WTC11 (cell line): ENCODE measurements around the gene OPCML. TPM values are rescaled to one million over a fixed set of nuclear protein-coding genes. Genes with fewer than 3 reads are reported as not detected.

Source experiments
- ATAC-seq: fragments of 200-7000 bp; cut with Tn5 transposase; 2 replicates; pipeline ENCODE4 v1.10.0; 2021; ENCODE audit warnings: mild to moderate bottlenecking, moderate library complexity
- CTCF ChIA-PET: fragments of 300-600 bp; sonication (Branson Sonifier 250); formaldehyde crosslinking; loops from one replicate; lab custom pipeline; 2021; ENCODE audit warnings: antibody characterized with exemption; lab: Charles Lee
- POLR2A ChIA-PET: fragments of 350-600 bp; sonication (Branson Sonifier 250); formaldehyde crosslinking; loops from one replicate; lab custom pipeline; 2021; ENCODE audit warnings: antibody characterized with exemption; lab: Charles Lee
- DNase-seq: peaks from one replicate; pipeline ENCODE4 v3.0.0; 2021; ENCODE audit warnings: low spot score
- H3K27ac Mint-ChIP-seq: 2 replicates; pipeline ENCODE4 v1.8.0; 2021; ENCODE audit warnings: mixed read lengths
- H3K27me3 Mint-ChIP-seq: 2 replicates; pipeline ENCODE4 v1.8.0; 2021; ENCODE audit warnings: low read depth, mild to moderate bottlenecking, moderate library complexity, mixed read lengths
- H3K36me3 Mint-ChIP-seq: 2 replicates; pipeline ENCODE4 v1.8.0; 2021; ENCODE audit warnings: mixed read lengths
- H3K4me1 Mint-ChIP-seq: 2 replicates; pipeline ENCODE4 v1.8.0; 2022; ENCODE audit warnings: mixed read lengths
- H3K4me3 Mint-ChIP-seq: 2 replicates; pipeline ENCODE4 v1.8.0; 2021; ENCODE audit warnings: mild to moderate bottlenecking, moderate library complexity, mixed read lengths
- H3K9me3 Mint-ChIP-seq: 2 replicates; pipeline ENCODE4 v1.8.0; 2021; ENCODE audit warnings: mixed read lengths
- CREB1 ChIP-seq: sonication (generic); formaldehyde crosslinking; IDR thresholded peaks from 2 replicates; pipeline ENCODE4 v1.8.0; 2023; ENCODE audit warnings: mild to moderate bottlenecking, missing genetic modification reagents
- ELF4 ChIP-seq: sonication (generic); formaldehyde crosslinking; IDR thresholded peaks from 2 replicates; pipeline ENCODE4 v1.8.1; 2022; ENCODE audit warnings: low read depth, mild to moderate bottlenecking, moderate library complexity, missing genetic modification reagents
- ESRRA ChIP-seq: sonication (generic); formaldehyde crosslinking; IDR thresholded peaks from 2 replicates; pipeline ENCODE4 v1.8.1; 2022; ENCODE audit warnings: mild to moderate bottlenecking, missing genetic modification reagents, borderline replicate concordance
- FOXJ3 ChIP-seq: sonication (generic); formaldehyde crosslinking; IDR thresholded peaks from 2 replicates; pipeline ENCODE4 v1.9.0; 2021; ENCODE audit warnings: missing genetic modification reagents, mild to moderate bottlenecking, borderline replicate concordance
- GRHL2 ChIP-seq: fragments of 250-450 bp; sonication (Bioruptor Pico); IDR thresholded peaks from 2 replicates; pipeline ENCODE4 v1.8.0; 2022; ENCODE audit warnings: mild to moderate bottlenecking, moderate library complexity; ENCODE audit not compliant: insufficient replicate concordance, severe bottlenecking
- JAZF1 ChIP-seq: fragments of 250-450 bp; sonication (Bioruptor Pico); IDR thresholded peaks from 2 replicates; pipeline ENCODE4 v1.9.0; 2021; ENCODE audit warnings: moderate library complexity, mild to moderate bottlenecking, inconsistent platforms
- JUN ChIP-seq: sonication (generic); formaldehyde crosslinking; IDR thresholded peaks from 2 replicates; pipeline ENCODE4 v1.8.0; 2023; ENCODE audit warnings: mild to moderate bottlenecking, missing genetic modification reagents
- KAT7 ChIP-seq: sonication (generic); formaldehyde crosslinking; IDR thresholded peaks from 2 replicates; pipeline ENCODE4 v1.8.1; 2023; ENCODE audit warnings: missing genetic modification reagents, mild to moderate bottlenecking, borderline replicate concordance
- MYBL2 ChIP-seq: sonication (generic); formaldehyde crosslinking; IDR thresholded peaks from 2 replicates; pipeline ENCODE4 v1.8.1; 2023; ENCODE audit warnings: mild to moderate bottlenecking, moderate library complexity, missing genetic modification reagents
- PRRX2 ChIP-seq: fragments of 250-450 bp; sonication (Bioruptor Pico); IDR thresholded peaks from 2 replicates; pipeline ENCODE4 v1.8.0; 2021; ENCODE audit warnings: mild to moderate bottlenecking
- SMAD4 ChIP-seq: sonication (generic); formaldehyde crosslinking; IDR thresholded peaks from 2 replicates; pipeline ENCODE4 v1.8.0; 2022; ENCODE audit warnings: mild to moderate bottlenecking, missing genetic modification reagents
- SP1 ChIP-seq: sonication (generic); formaldehyde crosslinking; conservative IDR thresholded peaks from 2 replicates; pipeline ENCODE4 v1.8.1; 2022; ENCODE audit warnings: missing genetic modification reagents
- ZNF219 ChIP-seq: sonication (generic); formaldehyde crosslinking; IDR thresholded peaks from 2 replicates; pipeline ENCODE4 v1.8.0; 2023; ENCODE audit warnings: missing genetic modification reagents, mild to moderate bottlenecking, borderline replicate concordance
- ZNF263 ChIP-seq: sonication (generic); formaldehyde crosslinking; IDR thresholded peaks from 2 replicates; pipeline ENCODE4 v1.8.1; 2022; ENCODE audit warnings: low read depth, mild to moderate bottlenecking, moderate library complexity, missing genetic modification reagents
- ZNF416 ChIP-seq: fragments of 250-450 bp; sonication (Bioruptor Pico); IDR thresholded peaks from 2 replicates; pipeline ENCODE4 v1.9.0; 2021; ENCODE audit warnings: mild to moderate bottlenecking, inconsistent platforms
- ZNF423 ChIP-seq: fragments of 250-450 bp; sonication (Bioruptor Pico); IDR thresholded peaks from 2 replicates; pipeline ENCODE4 v2.1.2; 2022; ENCODE audit warnings: mild to moderate bottlenecking, moderate library complexity
- total RNA-seq: library from RNA; stranded (reverse); gene quantifications from 3 replicates; pipeline ENCODE4 v1.2.3, GENCODE V29; 2021
- TF ChIP-seq, protein P1 (sequence below): sonication (generic); formaldehyde crosslinking; IDR thresholded peaks from 2 replicates; pipeline ENCODE4 v1.8.1; 2023; ENCODE audit warnings: mild to moderate bottlenecking, missing genetic modification reagents
- TF ChIP-seq, protein P2 (sequence below): fragments of 250-450 bp; sonication (Bioruptor Pico); IDR thresholded peaks from 2 replicates; pipeline ENCODE4 v1.9.0; 2021; ENCODE audit warnings: mild to moderate bottlenecking
- TF ChIP-seq, protein P3 (sequence below): fragments of 250-450 bp; sonication (Bioruptor Pico); conservative IDR thresholded peaks from 2 replicates; pipeline ENCODE4 v1.9.0; 2021; ENCODE audit warnings: mild to moderate bottlenecking
- TF ChIP-seq, protein P4 (sequence below): fragments of 200-600 bp; IDR thresholded peaks from 2 replicates; pipeline ENCODE4 v1.8.0; 2022; ENCODE audit warnings: antibody characterized with exemption
- TF ChIP-seq, protein P5 (sequence below): sonication (generic); formaldehyde crosslinking; IDR thresholded peaks from 2 replicates; pipeline ENCODE4 v1.8.0; 2023; ENCODE audit warnings: missing genetic modification reagents
- TF ChIP-seq, protein P6 (sequence below): sonication (generic); formaldehyde crosslinking; IDR thresholded peaks from 2 replicates; pipeline ENCODE4 v1.8.0; 2022; ENCODE audit warnings: mild to moderate bottlenecking, missing genetic modification reagents

OPCML gene
- total RNA-seq, 1 experiment from 2014 or later: 1.5 TPM

DNA sequence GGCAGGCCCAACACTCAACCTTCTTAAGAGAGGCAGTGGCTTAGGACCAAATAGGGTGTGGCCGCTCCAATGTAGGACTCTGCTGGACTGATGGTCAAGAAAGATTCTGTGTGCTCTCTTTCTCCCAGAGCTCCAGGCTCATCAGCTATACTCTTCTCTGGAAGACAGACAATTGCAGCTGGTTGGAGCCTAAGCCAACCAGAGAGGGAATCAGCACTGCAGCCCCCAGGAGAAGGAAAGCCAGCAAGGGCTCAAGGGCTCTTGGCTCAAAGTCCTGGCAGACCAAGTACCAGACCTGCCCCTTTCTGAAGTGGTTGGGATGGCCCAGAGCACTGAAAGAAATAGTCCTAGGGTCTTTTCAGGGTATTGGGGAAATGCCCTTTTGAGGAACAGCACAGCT lies 1084.5 kb downstream of the OPCML start:
- ChIA-PET CTCF (interaction anchor here (1.2 to 2.1 kb wide), 6 partner anchors 18 to 493 kb away, joined by 3 to 6 read pairs (median 4); no protein-coding TSS in a partner anchor), POLR2A (no interaction called here)
- H3K9me3 Mint-ChIP-seq: no peaks in the 10 kb centered on the region
- H3K4me1 Mint-ChIP-seq: peaks cover 26% of the 10 kb centered on the region
- no peaks in the 10 kb centered on the region for H3K27me3 Mint-ChIP-seq
- ATAC-seq: no peak
- no peaks in the 10 kb centered on the region for H3K36me3 Mint-ChIP-seq
- no peak for DNase-seq
- no peak overlapping the region for H3K27ac Mint-ChIP-seq
- TF ChIP-seq ZNF416 (CRISPR knock-in tag) (no peak), JAZF1 (CRISPR knock-in tag) (no peak), MYBL2 (CRISPR knock-in tag) (no peak), GRHL2 (CRISPR knock-in tag) (no peak), ELF4 (CRISPR knock-in tag) (no peak), PRRX2 (CRISPR knock-in tag) (no peak), ZNF423 (CRISPR knock-in tag) (no peak), SP1 (CRISPR knock-in tag) (no peak), JUN (CRISPR knock-in tag) (no peak), ZNF263 (no peak)
- TF ChIP-seq, protein P1, sequence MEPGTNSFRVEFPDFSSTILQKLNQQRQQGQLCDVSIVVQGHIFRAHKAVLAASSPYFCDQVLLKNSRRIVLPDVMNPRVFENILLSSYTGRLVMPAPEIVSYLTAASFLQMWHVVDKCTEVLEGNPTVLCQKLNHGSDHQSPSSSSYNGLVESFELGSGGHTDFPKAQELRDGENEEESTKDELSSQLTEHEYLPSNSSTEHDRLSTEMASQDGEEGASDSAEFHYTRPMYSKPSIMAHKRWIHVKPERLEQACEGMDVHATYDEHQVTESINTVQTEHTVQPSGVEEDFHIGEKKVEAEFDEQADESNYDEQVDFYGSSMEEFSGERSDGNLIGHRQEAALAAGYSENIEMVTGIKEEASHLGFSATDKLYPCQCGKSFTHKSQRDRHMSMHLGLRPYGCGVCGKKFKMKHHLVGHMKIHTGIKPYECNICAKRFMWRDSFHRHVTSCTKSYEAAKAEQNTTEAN (CRISPR knock-in tag): no peak
- TF ChIP-seq, protein P2, sequence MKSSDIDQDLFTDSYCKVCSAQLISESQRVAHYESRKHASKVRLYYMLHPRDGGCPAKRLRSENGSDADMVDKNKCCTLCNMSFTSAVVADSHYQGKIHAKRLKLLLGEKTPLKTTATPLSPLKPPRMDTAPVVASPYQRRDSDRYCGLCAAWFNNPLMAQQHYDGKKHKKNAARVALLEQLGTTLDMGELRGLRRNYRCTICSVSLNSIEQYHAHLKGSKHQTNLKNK (CRISPR knock-in tag): no peak
- TF ChIP-seq, all 79 proteins: peak for 0
- H3K4me3 Mint-ChIP-seq: no peak overlapping the region

DNA sequence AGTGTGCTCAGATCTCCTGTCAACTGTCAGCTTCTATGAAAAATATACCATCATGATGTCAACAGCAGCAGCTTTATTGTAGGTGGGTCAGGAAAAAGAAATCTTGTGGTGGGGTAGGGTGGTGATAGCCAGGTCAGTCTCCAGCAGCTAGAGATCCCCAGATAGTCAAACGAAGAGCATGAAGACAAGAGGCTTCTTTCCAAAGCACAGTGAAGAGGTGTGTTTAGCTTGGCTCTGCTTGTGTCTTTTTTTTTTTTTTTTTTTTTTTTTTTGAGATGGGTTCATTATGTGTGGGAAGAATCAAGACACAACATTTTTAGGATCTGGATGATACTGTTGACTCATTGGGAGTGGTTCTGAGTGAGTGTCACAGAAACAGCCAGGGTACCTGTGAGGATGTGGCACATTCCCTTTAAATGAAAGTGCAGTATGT lies 1086.4 kb downstream of the OPCML start:
- Mint-ChIP-seq H3K27ac (no peak overlapping the region), H3K36me3 (no peaks in the 10 kb centered on the region), H3K9me3 (0 out of 2 replicates have a peak, but pooled peaks cover under 1% of the 10 kb centered on the region), H3K4me1 (peaks cover 9% of the 10 kb centered on the region), H3K27me3 (no peaks in the 10 kb centered on the region), H3K4me3 (no peak overlapping the region)
- CTCF ChIA-PET: no interaction called here
- POLR2A ChIA-PET: no interaction called here
- DNase-seq (no peak), ATAC-seq (no peak)
- TF ChIP-seq, protein P3, sequence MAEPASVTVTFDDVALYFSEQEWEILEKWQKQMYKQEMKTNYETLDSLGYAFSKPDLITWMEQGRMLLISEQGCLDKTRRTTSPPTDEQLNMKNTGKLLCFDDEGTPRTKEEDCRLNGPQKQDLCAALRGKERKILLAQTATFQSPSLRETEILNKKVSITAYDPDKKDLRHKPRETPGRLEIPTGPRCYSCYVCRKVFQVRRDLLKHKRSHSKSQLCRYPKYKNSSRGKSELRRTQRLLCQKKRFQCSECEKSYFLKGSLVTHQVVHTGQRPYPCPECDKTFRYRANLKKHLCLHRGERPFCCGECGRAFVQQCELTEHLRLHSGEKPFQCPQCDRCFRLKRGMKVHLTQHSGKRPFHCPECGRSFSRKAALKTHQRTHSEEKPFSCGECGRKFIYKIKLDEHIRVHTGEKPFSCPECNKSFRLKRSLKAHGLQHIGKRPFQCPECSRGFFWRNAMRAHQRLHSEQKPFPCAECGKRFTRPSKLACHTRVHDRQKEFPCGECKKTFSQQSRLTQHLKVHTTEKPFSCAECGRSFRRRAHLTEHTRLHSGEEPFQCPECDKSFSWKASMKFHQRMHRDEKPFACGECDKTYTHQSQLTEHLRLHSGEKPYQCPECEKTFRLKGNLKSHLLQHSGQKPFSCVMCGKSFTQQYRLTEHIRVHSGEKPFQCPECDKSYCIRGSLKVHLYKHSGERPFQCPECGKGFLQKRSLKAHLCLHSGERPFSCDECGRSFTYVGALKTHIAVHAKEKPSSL (CRISPR knock-in tag): no peak
- TF ChIP-seq CREB1 (CRISPR knock-in tag): no peak

DNA sequence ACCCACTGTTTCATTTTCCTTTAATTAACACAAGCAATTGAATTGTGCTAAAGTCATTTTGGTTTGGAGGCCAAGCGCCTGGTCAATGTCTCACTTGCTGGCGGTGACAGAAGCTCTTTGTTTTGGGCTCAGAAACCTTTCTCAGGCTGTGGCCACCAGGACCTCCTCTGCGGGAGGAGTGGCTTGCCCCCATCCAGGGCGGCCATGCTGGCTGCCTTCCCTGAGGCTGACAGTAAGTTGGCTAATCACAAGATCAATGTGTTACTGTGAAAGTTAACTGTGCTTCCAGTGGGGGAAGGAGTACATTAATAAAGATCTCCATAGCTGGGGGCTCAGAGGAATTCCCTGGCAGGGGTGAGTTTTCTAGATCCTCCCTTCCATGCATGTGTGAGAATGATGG lies 1087.4 kb downstream of the OPCML start:
- H3K4me3 Mint-ChIP-seq: no peak overlapping the region
- no peaks in the 10 kb centered on the region for H3K36me3 Mint-ChIP-seq
- no peak for DNase-seq
- H3K4me1 Mint-ChIP-seq: no peaks in the 10 kb centered on the region; the same call in 1 of the 2 replicates
- ATAC-seq: no peak
- no peaks in the 10 kb centered on the region for H3K27me3 Mint-ChIP-seq
- POLR2A ChIA-PET: no interaction called here
- H3K27ac Mint-ChIP-seq: no peak overlapping the region
- H3K9me3 Mint-ChIP-seq: peaks cover 4% of the 10 kb centered on the region; the same call in 1 of the 2 replicates
- CTCF ChIA-PET: no interaction called here
- TF ChIP-seq ZNF219 (CRISPR knock-in tag) (no peak), SMAD4 (CRISPR knock-in tag) (no peak), KAT7 (CRISPR knock-in tag) (no peak), FOXJ3 (CRISPR knock-in tag) (no peak), ESRRA (CRISPR knock-in tag) (no peak), ZNF416 (CRISPR knock-in tag) (no peak), SP1 (CRISPR knock-in tag) (no peak), PRRX2 (CRISPR knock-in tag) (no peak)
- TF ChIP-seq, protein P1 (CRISPR knock-in tag): no peak
- TF ChIP-seq, protein P4, sequence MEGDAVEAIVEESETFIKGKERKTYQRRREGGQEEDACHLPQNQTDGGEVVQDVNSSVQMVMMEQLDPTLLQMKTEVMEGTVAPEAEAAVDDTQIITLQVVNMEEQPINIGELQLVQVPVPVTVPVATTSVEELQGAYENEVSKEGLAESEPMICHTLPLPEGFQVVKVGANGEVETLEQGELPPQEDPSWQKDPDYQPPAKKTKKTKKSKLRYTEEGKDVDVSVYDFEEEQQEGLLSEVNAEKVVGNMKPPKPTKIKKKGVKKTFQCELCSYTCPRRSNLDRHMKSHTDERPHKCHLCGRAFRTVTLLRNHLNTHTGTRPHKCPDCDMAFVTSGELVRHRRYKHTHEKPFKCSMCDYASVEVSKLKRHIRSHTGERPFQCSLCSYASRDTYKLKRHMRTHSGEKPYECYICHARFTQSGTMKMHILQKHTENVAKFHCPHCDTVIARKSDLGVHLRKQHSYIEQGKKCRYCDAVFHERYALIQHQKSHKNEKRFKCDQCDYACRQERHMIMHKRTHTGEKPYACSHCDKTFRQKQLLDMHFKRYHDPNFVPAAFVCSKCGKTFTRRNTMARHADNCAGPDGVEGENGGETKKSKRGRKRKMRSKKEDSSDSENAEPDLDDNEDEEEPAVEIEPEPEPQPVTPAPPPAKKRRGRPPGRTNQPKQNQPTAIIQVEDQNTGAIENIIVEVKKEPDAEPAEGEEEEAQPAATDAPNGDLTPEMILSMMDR: no peak
- TF ChIP-seq, protein P5, sequence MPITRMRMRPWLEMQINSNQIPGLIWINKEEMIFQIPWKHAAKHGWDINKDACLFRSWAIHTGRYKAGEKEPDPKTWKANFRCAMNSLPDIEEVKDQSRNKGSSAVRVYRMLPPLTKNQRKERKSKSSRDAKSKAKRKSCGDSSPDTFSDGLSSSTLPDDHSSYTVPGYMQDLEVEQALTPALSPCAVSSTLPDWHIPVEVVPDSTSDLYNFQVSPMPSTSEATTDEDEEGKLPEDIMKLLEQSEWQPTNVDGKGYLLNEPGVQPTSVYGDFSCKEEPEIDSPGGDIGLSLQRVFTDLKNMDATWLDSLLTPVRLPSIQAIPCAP (CRISPR knock-in tag): no peak
- TF ChIP-seq, protein P6, sequence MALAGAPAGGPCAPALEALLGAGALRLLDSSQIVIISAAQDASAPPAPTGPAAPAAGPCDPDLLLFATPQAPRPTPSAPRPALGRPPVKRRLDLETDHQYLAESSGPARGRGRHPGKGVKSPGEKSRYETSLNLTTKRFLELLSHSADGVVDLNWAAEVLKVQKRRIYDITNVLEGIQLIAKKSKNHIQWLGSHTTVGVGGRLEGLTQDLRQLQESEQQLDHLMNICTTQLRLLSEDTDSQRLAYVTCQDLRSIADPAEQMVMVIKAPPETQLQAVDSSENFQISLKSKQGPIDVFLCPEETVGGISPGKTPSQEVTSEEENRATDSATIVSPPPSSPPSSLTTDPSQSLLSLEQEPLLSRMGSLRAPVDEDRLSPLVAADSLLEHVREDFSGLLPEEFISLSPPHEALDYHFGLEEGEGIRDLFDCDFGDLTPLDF (CRISPR knock-in tag): no peak
